Measurements from ENCODE around the gene PDLIM3.

The PDLIM3 gene

DNA sequence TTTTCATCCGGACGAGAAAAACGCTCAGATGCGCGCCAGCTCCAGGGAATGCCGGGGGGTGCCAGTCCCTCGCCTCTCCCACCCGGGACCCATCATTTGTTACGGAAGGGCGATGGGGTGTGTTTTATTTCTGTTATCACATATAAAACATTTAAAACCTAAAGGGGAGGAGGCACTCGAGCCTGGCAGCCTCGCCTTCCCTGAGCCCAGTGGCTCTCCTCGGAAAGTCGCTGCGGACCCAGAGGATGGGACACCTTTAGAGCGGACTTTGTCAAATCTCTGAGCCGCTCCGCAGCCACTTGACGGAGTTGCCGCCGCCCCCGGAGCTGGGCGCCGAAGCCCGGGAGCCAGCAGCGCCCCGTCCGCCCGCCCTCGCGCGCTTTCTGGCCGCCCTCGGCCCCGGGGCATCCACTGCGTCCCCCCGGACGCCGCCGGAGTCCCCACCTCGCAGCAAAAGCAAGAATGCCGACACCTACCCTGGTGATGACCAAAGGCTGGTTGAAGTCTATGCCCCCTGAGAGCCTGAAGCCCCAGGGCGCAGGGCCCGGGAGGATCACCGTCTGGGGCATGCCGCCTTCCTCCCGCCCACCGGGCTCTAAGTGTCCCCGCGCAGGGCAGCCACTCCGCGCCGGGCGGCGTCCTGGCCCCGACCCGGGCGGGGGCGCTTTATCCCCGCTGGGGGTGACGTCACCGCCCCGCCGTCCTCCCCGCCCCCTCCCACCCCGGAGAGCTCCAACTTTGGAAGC is at the start of gene PDLIM3 (continued):
- TF ChIP-seq, protein P1, sequence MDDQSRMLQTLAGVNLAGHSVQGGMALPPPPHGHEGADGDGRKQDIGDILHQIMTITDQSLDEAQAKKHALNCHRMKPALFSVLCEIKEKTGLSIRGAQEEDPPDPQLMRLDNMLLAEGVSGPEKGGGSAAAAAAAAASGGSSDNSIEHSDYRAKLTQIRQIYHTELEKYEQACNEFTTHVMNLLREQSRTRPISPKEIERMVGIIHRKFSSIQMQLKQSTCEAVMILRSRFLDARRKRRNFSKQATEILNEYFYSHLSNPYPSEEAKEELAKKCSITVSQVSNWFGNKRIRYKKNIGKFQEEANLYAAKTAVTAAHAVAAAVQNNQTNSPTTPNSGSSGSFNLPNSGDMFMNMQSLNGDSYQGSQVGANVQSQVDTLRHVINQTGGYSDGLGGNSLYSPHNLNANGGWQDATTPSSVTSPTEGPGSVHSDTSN (CRISPR knock-in tag; IDR thresholded peaks at IDR 0.05), result no peak
- TF ChIP-seq BCL11B (tag by site-specific recombination; IDR thresholded peaks at IDR 0.05; ENCODE audit: low read depth), result 0 out of 2 replicates have a peak, but pooled peaks have one; percentile 44
- TF ChIP-seq ZBTB7A (tag by site-specific recombination; IDR thresholded peaks at IDR 0.05; ENCODE audit: low read depth), result no peak
- no peak for TF ChIP-seq ZNF571 (tag by site-specific recombination; IDR thresholded peaks at IDR 0.05)
- no peak for TF ChIP-seq OVOL3 (tag by site-specific recombination; IDR thresholded peaks at IDR 0.05)
- no peak for TF ChIP-seq ZNF350 (tag by site-specific recombination; IDR thresholded peaks at IDR 0.05)
- no peak; the same call in 1 of the 2 replicates for TF ChIP-seq ZNF423 (tag by site-specific recombination; IDR thresholded peaks at IDR 0.05)
- 0 out of 2 replicates have a peak, but pooled peaks have one; percentile 35 for TF ChIP-seq ZNF174 (tag by site-specific recombination; IDR thresholded peaks at IDR 0.05)
- peak; percentile 45; the same call in 1 of the 2 replicates for TF ChIP-seq GLIS1 (tag by site-specific recombination; IDR thresholded peaks at IDR 0.05)
- no peak for TF ChIP-seq ZNF132 (tag by site-specific recombination; IDR thresholded peaks at IDR 0.05; ENCODE audit: borderline replicate concordance)
- TF ChIP-seq HOXD13 (CRISPR knock-in tag; IDR thresholded peaks at IDR 0.05; ENCODE audit: borderline replicate concordance), result no peak
- TF ChIP-seq ZFHX2 (tag by site-specific recombination; conservative IDR thresholded peaks at IDR 0.05), result peak; percentile 83
- TF ChIP-seq, protein P2, sequence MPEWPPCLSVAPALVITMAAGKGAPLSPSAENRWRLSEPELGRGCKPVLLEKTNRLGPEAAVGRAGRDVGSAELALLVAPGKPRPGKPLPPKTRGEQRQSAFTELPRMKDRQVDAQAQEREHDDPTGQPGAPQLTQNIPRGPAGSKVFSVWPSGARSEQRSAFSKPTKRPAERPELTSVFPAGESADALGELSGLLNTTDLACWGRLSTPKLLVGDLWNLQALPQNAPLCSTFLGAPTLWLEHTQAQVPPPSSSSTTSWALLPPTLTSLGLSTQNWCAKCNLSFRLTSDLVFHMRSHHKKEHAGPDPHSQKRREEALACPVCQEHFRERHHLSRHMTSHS (tag by site-specific recombination; IDR thresholded peaks at IDR 0.05), result no peak
- TF ChIP-seq ZNF202 (tag by site-specific recombination; IDR thresholded peaks at IDR 0.05; ENCODE audit: borderline replicate concordance), result no peak
- TF ChIP-seq ZNF707 (tag by site-specific recombination; IDR thresholded peaks at IDR 0.05), result no peak
- no peak for TF ChIP-seq ZNF2 (tag by site-specific recombination; IDR thresholded peaks at IDR 0.05)
- no peak for TF ChIP-seq TRIM28 (IDR thresholded peaks at IDR 0.05; ENCODE audit: borderline replicate concordance, low read length)
- no peak for TF ChIP-seq ZNF221 (tag by site-specific recombination; IDR thresholded peaks at IDR 0.05; ENCODE audit: borderline replicate concordance)
- TF ChIP-seq ZNF660 (tag by site-specific recombination; IDR thresholded peaks at IDR 0.05), result no peak
- TF ChIP-seq ZBTB1 (tag by site-specific recombination; IDR thresholded peaks at IDR 0.05), result no peak
- TF ChIP-seq, protein P3, sequence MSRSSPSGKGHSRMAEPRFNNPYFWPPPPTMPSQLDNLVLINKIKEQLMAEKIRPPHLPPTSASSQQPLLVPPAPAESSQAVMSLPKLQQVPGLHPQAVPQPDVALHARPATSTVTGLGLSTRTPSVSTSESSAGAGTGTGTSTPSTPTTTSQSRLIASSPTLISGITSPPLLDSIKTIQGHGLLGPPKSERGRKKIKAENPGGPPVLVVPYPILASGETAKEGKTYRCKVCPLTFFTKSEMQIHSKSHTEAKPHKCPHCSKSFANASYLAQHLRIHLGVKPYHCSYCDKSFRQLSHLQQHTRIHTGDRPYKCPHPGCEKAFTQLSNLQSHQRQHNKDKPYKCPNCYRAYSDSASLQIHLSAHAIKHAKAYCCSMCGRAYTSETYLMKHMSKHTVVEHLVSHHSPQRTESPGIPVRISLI (tag by site-specific recombination; IDR thresholded peaks at IDR 0.05), result no peak
- TF ChIP-seq, protein P4, sequence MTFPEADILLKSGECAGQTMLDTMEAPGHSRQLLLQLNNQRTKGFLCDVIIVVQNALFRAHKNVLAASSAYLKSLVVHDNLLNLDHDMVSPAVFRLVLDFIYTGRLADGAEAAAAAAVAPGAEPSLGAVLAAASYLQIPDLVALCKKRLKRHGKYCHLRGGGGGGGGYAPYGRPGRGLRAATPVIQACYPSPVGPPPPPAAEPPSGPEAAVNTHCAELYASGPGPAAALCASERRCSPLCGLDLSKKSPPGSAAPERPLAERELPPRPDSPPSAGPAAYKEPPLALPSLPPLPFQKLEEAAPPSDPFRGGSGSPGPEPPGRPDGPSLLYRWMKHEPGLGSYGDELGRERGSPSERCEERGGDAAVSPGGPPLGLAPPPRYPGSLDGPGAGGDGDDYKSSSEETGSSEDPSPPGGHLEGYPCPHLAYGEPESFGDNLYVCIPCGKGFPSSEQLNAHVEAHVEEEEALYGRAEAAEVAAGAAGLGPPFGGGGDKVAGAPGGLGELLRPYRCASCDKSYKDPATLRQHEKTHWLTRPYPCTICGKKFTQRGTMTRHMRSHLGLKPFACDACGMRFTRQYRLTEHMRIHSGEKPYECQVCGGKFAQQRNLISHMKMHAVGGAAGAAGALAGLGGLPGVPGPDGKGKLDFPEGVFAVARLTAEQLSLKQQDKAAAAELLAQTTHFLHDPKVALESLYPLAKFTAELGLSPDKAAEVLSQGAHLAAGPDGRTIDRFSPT (tag by site-specific recombination; IDR thresholded peaks at IDR 0.05), result peak; percentile 69
- TF ChIP-seq, protein P5, sequence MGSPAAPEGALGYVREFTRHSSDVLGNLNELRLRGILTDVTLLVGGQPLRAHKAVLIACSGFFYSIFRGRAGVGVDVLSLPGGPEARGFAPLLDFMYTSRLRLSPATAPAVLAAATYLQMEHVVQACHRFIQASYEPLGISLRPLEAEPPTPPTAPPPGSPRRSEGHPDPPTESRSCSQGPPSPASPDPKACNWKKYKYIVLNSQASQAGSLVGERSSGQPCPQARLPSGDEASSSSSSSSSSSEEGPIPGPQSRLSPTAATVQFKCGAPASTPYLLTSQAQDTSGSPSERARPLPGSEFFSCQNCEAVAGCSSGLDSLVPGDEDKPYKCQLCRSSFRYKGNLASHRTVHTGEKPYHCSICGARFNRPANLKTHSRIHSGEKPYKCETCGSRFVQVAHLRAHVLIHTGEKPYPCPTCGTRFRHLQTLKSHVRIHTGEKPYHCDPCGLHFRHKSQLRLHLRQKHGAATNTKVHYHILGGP (tag by site-specific recombination; IDR thresholded peaks at IDR 0.05), result no peak
- no peak for TF ChIP-seq ZNF654 (tag by site-specific recombination; IDR thresholded peaks at IDR 0.05; ENCODE audit: low read depth)
- TF ChIP-seq KLF10 (tag by site-specific recombination; IDR thresholded peaks at IDR 0.05), result no peak
- no peak for TF ChIP-seq HOXC10 (CRISPR knock-in tag; IDR thresholded peaks at IDR 0.05)
- TF ChIP-seq ZSCAN16 (tag by site-specific recombination; IDR thresholded peaks at IDR 0.05), result no peak
- no peak for TF ChIP-seq ZNF114 (tag by site-specific recombination; IDR thresholded peaks at IDR 0.05)
- peak; percentile 57 for TF ChIP-seq SP2 (tag by site-specific recombination; IDR thresholded peaks at IDR 0.05)
- TF ChIP-seq, protein P6, sequence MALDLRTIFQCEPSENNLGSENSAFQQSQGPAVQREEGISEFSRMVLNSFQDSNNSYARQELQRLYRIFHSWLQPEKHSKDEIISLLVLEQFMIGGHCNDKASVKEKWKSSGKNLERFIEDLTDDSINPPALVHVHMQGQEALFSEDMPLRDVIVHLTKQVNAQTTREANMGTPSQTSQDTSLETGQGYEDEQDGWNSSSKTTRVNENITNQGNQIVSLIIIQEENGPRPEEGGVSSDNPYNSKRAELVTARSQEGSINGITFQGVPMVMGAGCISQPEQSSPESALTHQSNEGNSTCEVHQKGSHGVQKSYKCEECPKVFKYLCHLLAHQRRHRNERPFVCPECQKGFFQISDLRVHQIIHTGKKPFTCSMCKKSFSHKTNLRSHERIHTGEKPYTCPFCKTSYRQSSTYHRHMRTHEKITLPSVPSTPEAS (tag by site-specific recombination; IDR thresholded peaks at IDR 0.05), result no peak
- TF ChIP-seq, protein P7, sequence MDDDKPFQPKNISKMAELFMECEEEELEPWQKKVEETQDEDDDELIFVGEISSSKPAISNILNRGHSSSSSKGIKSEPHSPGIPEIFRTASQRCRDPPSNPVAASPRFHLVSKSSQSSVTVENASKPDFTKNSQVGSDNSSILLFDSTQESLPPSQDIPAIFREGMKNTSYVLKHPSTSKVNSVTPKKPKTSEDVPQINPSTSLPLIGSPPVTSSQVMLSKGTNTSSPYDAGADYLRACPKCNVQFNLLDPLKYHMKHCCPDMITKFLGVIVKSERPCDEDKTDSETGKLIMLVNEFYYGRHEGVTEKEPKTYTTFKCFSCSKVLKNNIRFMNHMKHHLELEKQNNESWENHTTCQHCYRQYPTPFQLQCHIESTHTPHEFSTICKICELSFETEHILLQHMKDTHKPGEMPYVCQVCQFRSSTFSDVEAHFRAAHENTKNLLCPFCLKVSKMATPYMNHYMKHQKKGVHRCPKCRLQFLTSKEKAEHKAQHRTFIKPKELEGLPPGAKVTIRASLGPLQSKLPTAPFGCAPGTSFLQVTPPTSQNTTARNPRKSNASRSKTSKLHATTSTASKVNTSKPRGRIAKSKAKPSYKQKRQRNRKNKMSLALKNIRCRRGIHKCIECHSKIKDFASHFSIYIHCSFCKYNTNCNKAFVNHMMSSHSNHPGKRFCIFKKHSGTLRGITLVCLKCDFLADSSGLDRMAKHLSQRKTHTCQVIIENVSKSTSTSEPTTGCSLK (tag by site-specific recombination; IDR thresholded peaks at IDR 0.05), result no peak

Measured in HEK293 (cell line).